Astrocyte of the spinal cord (primary cell): Measurements from ENCODE around the gene ZBTB16.

Source experiments
- DNase-seq: peaks from one replicate; pipeline ENCODE4 v3.0.0; 2011; ENCODE audit warnings: low read depth, low spot score
- H3K4me3 ChIP-seq: 2 replicates; pipeline ENCODE4 v1.5.1; 2011; ENCODE audit warnings: low read depth, mild to moderate bottlenecking, low read length, moderate library complexity
- in situ Hi-C: cut with HindIII; loops from 2 replicates; pipeline ENCODE4 v1.10.0; 2017; ENCODE audit warnings: low sequenced_read_pairs
- TF ChIP-seq, protein P1 (sequence below): IDR thresholded peaks from 2 replicates; pipeline ENCODE4 v1.5.1; 2012; ENCODE audit warnings: low read depth, mild to moderate bottlenecking, low read length, inconsistent platforms

Gene ZBTB16

DNA sequence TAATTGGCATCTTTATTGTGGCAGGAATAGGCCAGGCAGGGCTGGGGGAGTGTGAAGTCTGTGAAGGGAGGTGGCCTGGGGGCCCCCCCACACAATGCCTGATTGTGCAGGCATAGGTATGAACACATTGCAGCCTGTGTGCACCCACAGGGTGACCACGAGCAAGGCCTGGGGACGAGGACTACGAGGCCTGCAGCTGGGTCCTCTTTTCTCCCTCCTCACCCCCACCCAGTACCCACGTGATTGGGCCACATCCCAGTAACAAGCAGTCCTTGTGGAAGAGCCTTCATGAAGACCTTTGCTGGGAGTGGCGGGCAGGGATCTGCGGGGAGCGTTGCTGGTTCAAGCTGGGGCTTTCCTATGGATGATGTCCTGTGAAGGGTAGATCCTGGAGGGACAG, 29.3 kb downstream of the ZBTB16 start:
- TF ChIP-seq, protein P1, sequence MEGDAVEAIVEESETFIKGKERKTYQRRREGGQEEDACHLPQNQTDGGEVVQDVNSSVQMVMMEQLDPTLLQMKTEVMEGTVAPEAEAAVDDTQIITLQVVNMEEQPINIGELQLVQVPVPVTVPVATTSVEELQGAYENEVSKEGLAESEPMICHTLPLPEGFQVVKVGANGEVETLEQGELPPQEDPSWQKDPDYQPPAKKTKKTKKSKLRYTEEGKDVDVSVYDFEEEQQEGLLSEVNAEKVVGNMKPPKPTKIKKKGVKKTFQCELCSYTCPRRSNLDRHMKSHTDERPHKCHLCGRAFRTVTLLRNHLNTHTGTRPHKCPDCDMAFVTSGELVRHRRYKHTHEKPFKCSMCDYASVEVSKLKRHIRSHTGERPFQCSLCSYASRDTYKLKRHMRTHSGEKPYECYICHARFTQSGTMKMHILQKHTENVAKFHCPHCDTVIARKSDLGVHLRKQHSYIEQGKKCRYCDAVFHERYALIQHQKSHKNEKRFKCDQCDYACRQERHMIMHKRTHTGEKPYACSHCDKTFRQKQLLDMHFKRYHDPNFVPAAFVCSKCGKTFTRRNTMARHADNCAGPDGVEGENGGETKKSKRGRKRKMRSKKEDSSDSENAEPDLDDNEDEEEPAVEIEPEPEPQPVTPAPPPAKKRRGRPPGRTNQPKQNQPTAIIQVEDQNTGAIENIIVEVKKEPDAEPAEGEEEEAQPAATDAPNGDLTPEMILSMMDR = no peak
- no peak for DNase-seq
- in situ Hi-C loops = no loop called here
- no peak overlapping the region for H3K4me3 ChIP-seq

DNA sequence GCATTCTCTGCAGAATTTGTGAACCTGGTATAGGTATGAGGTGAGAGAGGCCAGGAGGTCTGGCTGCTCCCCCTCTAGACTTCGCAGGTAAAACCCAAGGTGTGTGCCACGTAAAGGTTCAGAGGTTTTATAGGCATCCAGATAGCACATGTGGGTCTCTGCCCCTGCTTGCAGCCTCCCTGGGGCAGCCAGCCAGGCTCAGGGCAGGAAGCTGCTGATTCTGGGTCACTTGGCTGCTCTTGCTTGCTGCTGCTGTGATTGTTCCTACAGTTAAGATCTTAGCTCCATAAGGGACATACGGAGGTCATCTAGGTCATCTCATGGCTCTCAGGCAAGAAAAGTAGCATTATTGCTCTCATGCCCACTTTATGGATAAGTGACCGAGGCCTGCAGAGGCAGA, 30.2 kb downstream of the ZBTB16 start:
- TF ChIP-seq, protein P1 = no peak
- in situ Hi-C loops = no loop called here
- no peak overlapping the region for H3K4me3 ChIP-seq
- no peak for DNase-seq

DNA sequence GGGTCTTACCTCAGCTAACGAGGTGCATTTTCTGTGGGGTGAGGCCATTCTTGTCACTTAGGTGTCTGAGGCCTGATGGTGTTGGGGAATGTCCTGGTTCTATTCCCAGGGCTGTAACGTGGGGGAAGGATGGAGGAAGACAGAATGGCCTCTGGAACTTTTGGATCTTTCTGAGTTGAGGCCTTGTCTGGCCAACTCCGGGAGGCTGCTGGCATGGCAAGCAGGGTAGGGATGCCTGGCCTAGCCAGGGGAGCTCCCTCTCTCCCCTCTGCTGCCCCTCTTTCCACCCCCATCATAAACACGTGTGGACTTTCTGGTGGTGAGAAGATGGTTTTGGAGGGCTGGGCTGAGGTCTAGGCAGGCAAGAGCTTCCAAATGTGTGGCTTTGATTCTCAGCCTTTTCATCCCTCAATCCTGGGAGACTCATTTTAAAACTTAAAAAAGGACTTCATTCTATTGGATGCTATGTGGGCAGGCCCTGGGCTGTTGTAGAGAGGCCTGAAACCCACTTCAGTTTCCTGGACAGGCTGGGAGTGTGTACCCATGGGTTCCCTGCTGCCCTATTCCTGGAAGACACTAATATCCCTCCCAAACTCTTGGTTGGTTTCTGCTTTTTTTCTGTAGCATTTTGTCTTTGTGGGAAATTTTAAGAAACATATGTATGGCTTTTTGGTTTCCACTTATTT, 30.9 kb downstream of the ZBTB16 start:
- no peak for DNase-seq
- TF ChIP-seq, protein P1 = no peak
- in situ Hi-C loops = no loop called here
- no peak overlapping the region for H3K4me3 ChIP-seq

DNA sequence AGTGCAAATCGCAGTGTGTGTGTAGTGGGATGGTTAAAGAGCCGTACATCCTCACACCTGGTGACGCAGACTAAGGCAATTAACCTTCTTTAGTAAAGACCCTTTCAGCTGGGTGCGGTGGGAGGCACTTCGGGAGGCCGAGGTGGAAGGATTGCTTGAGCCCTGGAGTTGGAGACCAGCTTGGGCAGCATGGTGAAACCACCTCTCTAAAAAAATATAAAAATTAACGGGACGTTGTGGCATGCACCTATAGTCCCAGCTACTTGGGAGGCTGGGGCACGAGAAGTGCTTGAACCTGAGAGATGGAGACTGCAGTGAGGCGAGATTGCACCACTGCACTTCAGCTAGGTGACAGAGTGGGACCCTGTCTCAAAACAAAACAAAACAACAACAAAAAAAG, 31.5 kb downstream of the ZBTB16 start:
- TF ChIP-seq, protein P1 = no peak
- DNase-seq = no peak
- in situ Hi-C loops = no loop called here
- no peak overlapping the region for H3K4me3 ChIP-seq

DNA sequence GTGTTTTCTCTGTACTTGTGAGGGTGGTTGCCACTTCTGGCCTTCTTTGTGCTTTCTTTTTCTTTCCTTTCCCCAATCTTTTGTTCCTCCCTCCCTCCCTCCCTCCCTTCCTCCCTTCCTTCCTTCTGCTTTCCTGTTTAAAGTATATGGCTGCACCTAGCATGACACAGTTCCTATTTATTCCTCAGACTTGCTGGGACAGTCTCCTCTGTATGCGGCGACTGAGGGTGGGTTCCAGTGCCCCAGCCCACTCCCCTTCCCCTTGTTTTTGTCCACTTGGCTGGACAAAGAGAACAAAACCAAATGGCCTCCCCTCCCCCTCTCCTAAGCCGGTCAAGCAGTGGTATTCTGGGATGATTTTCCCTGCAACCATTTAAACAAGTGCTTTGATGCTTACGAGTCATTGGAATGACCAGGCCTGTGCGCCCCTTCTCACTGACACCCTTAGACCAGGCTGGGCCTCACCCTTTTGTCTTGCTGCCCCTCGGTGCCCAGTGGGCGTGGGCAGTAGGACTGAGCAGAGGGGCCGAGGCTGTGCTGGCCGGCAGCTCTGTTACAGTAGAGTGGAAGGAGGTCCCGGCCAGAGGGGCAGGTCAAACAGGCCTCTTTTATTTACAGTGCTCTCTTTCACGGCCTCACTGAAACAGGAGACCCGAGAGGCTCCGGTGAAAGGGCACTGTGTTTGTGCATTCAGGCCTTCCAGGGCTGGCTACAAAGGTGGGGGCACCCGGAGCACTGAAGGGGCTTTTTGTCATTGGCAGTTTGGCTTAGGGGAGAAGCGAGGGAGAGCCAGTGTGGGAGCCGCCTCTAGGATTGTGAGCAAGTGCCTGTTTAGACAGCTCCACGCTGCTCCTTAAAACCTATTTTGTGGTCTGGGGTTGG, 32.2 kb downstream of the ZBTB16 start:
- TF ChIP-seq, protein P1 = no peak
- no peak overlapping the region for H3K4me3 ChIP-seq
- in situ Hi-C loops = no loop called here
- DNase-seq = no peak

GRCh38 chr11:114092478-114092877, 33.0 kb downstream of the ZBTB16 start:
- no peak overlapping the region for H3K4me3 ChIP-seq
- in situ Hi-C loops = no loop called here
- DNase-seq = no peak
- TF ChIP-seq, protein P1 = no peak
